Hepatocyte (in vitro differentiated cells): Measurements from ENCODE around the gene SLC26A6. TPM values are rescaled to one million over a fixed set of nuclear protein-coding genes. Genes with fewer than 3 reads are reported as not detected.

Experiments
- DNase-seq: peaks from one replicate; pipeline ENCODE4 v3.0.0-alpha.2; 2016; ENCODE audit warnings: low spot score
- H2AFZ ChIP-seq: fragments of 200-600 bp; sonication (generic); 2 replicates; pipeline ENCODE4 v1.6.0; 2016; ENCODE audit warnings: antibody characterized with exemption, mild to moderate bottlenecking
- H3K27ac ChIP-seq: fragments of 200-600 bp; sonication (generic); 2 replicates; pipeline ENCODE4 v1.5.1; 2016; ENCODE audit warnings: mild to moderate bottlenecking
- H3K27me3 ChIP-seq: fragments of 200-600 bp; sonication (generic); 2 replicates; pipeline ENCODE4 v1.6.1; 2016
- H3K36me3 ChIP-seq: fragments of 200-600 bp; sonication (generic); replicated peaks from 2 replicates; pipeline ENCODE4 v1.5.1; 2016; ENCODE audit warnings: low read depth; ENCODE audit not compliant: insufficient read depth
- H3K4me1 ChIP-seq: fragments of 200-600 bp; sonication (generic); 2 replicates; pipeline ENCODE4 v1.5.1; 2016; ENCODE audit warnings: mild to moderate bottlenecking, moderate library complexity; ENCODE audit not compliant: insufficient read depth
- H3K4me2 ChIP-seq: fragments of 200-600 bp; sonication (generic); 2 replicates; pipeline ENCODE4 v1.6.0; 2016
- H3K4me3 ChIP-seq: fragments of 200-600 bp; sonication (generic); 2 replicates; pipeline ENCODE4 v1.5.1; 2016; ENCODE audit warnings: mild to moderate bottlenecking
- H3K79me2 ChIP-seq: fragments of 200-600 bp; sonication (generic); 2 replicates; pipeline ENCODE4 v1.6.0; 2017; ENCODE audit warnings: mild to moderate bottlenecking
- H3K9me2 ChIP-seq: fragments of 200-600 bp; sonication (generic); replicated peaks from 2 replicates; pipeline ENCODE4 v1.6.0; 2017; ENCODE audit warnings: mild to moderate bottlenecking; ENCODE audit not compliant: insufficient read depth
- H3K9me3 ChIP-seq: fragments of 200-600 bp; sonication (generic); 2 replicates; pipeline ENCODE4 v1.5.1; 2016; ENCODE audit warnings: low read depth, mild to moderate bottlenecking
- H4K20me1 ChIP-seq: fragments of 200-600 bp; sonication (generic); 2 replicates; pipeline ENCODE4 v1.6.0; 2016; ENCODE audit warnings: mild to moderate bottlenecking; ENCODE audit not compliant: insufficient read depth, poor library complexity, severe bottlenecking
- EZH2 ChIP-seq: fragments of 200-600 bp; sonication (generic); IDR thresholded peaks from 2 replicates; pipeline ENCODE4 v1.6.1; 2016; ENCODE audit warnings: antibody characterized with exemption, mild to moderate bottlenecking, borderline replicate concordance
- EZH2phosphoT487 ChIP-seq: fragments of 200-600 bp; sonication (generic); IDR thresholded peaks from one replicate; pipeline ENCODE4 v1.6.1; 2018; ENCODE audit warnings: antibody characterized with exemption, mild to moderate bottlenecking, low read depth, moderate library complexity; ENCODE audit not compliant: unreplicated experiment, severe bottlenecking
- WGBS: methylation state at CpG from one replicate; pipeline ENCODE4 v1.1.6; 2016; ENCODE audit warnings: low lambda C conversion rate; ENCODE audit errors: missing lambda C conversion rate; 5-methylcytosine and 5-hydroxymethylcytosine counted together
- polyA plus RNA-seq: library from polyadenylated mRNA; unstranded; fragments of >200 nt; fragmentation: Nextera tagmentation; extraction: Ambion mirVana; gene quantifications from 2 replicates; pipeline ENCODE4 v1.2.1, GENCODE V29; 2016
- total RNA-seq: library from RNA; depleted of rRNA; stranded (reverse); fragments of >200 nt; gene quantifications from 2 replicates; pipeline ENCODE4 v1.2.3, GENCODE V29; 2014
- TF ChIP-seq, protein P1 (sequence below): fragments of 200-600 bp; sonication (generic); IDR thresholded peaks from 2 replicates; pipeline ENCODE4 v1.5.1; 2016; ENCODE audit warnings: antibody characterized with exemption, mild to moderate bottlenecking; ENCODE audit not compliant: poor library complexity

Gene SLC26A6
- total and polyA plus RNA-seq, 2 experiments from 2014 or later, result 53.7 to 56.6 TPM

- Histone ChIP-seq H3K4me3 (no peak overlapping the region), H3K9me2 (no peaks in the 10 kb centered on the region), H2AFZ (no peak overlapping the region), H3K9me3 (no peaks in the 10 kb centered on the region), H3K4me2 (peak overlapping the region; percentile 95), H3K36me3 (no peaks in the 10 kb centered on the region), H3K79me2 (no peaks in the 10 kb centered on the region), H3K4me1 (no peaks in the 10 kb centered on the region), H3K27me3 (no peaks in the 10 kb centered on the region), H3K27ac (peak overlapping the region; percentile 64), H4K20me1 (no peaks in the 10 kb centered on the region)
- DNase-seq, result no peak
- TF ChIP-seq EZH2 (no peak), EZH2phosphoT487 (no peak)
- TF ChIP-seq, protein P1, sequence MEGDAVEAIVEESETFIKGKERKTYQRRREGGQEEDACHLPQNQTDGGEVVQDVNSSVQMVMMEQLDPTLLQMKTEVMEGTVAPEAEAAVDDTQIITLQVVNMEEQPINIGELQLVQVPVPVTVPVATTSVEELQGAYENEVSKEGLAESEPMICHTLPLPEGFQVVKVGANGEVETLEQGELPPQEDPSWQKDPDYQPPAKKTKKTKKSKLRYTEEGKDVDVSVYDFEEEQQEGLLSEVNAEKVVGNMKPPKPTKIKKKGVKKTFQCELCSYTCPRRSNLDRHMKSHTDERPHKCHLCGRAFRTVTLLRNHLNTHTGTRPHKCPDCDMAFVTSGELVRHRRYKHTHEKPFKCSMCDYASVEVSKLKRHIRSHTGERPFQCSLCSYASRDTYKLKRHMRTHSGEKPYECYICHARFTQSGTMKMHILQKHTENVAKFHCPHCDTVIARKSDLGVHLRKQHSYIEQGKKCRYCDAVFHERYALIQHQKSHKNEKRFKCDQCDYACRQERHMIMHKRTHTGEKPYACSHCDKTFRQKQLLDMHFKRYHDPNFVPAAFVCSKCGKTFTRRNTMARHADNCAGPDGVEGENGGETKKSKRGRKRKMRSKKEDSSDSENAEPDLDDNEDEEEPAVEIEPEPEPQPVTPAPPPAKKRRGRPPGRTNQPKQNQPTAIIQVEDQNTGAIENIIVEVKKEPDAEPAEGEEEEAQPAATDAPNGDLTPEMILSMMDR, result no peak
- 58% methylated on average over 11 of the region's 11 CpGs for WGBS
Observed at GRCh38 chr3:48664313-48664644, 29.0 kb upstream of the SLC26A6 start.

DNA sequence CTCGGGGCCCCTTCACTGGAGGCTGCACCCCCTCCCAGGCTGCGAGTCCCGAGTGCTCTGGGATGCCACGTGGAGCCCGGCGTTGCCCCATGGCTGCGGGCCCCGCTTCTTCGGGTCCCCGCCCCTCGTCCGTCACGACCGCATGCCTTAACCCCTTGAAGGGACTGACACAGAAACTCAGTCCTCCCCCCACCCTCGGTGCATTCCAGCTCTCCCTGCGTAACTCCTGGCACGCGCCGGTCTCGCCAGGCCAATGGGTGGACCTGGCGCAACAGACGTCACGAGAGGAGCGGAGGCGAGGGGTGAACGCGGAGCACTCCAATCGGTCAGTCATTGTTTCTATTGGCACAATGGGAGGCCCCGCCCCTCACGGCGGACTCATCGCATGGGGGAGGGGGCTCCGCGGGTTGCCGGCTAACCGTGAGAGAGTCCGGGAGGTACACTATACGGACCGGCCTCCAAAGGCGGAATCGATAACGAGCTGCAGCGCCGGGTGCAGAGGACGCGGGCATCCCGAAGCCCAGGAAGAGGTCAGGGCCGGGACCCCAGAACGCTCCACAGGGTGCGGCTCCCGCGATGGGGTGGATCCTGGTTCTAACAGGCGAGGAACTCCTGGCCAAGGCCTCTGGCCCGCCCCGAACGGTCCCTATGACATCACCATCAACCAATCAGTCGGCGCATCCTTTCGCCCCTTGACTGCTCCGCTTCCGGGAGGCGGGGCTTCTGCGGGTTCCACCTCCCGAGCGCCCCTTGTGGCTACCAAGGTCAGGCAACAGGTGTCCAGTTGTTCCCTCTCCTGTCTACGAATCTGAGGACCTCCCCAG is 28.4 kb upstream of the SLC26A6 start:
- H3K4me2 ChIP-seq, result peak overlapping the region; percentile 95
- H3K9me3 ChIP-seq, result no peaks in the 10 kb centered on the region
- peak overlapping the region; percentile 36 for H3K4me3 ChIP-seq
- TF ChIP-seq, protein P1, result peak; percentile 75
- no peak for TF ChIP-seq EZH2phosphoT487
- no peaks in the 10 kb centered on the region for H3K4me1 ChIP-seq
- DNase-seq, result peak; percentile 98
- no peaks in the 10 kb centered on the region for H3K36me3 ChIP-seq
- peak overlapping the region; percentile 6 for H2AFZ ChIP-seq
- H3K27me3 ChIP-seq, result no peaks in the 10 kb centered on the region
- H3K79me2 ChIP-seq, result no peaks in the 10 kb centered on the region
- H4K20me1 ChIP-seq, result no peaks in the 10 kb centered on the region
- WGBS, result 1% methylated on average over 61 of the region's 66 CpGs
- H3K27ac ChIP-seq, result peak overlapping the region; percentile 87
- no peaks in the 10 kb centered on the region for H3K9me2 ChIP-seq

DNA sequence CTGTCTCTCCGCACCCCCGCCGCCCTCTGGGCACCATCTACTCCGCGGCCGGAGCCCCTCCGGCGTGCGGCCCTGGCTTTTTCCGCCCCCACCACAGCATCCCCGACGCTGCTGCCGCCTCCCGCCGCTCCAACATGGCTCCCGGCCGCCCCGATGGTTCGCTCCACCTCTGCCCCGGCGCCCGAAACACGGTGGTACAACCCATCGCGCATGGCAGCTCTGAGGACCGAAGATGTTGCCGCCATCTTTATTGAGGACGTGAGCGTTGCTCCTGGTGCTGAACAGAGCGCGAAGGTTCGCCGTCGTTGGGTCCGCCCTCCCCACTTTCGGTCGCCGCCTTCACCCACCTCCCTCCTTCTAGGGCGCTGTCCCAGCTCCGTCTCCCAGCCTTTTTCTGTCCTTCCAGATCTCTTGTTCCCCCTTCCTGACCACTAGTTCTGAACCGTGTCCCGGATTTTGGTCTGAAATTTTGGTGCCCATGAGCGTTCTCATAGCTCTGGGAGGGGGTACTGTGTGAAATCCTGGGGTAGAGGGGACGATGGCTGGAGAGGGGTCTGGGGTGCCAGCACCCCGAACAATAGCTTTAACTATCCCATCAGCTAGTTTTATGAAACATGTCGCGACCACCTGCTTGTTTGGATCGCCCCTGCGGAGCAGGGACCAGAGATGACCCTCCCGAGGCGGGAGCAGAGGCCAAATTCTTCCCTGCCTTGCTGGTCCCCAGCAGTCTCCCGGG is 27.7 kb upstream of the SLC26A6 start, which contains the start of gene CELSR3:
Gene CELSR3, minus strand, starts transcription at position 134 of the 736 bp plus-strand sequence. CDS start 252 bp downstream, outside the sequence.
- H3K9me2 ChIP-seq, result no peaks in the 10 kb centered on the region
- H3K36me3 ChIP-seq, result no peaks in the 10 kb centered on the region
- H3K27ac ChIP-seq, result peak within 1 kb of the TSS; percentile 87
- H3K4me2 ChIP-seq, result peak within 1 kb of the TSS; percentile 95
- H3K79me2 ChIP-seq, result no peaks in the 10 kb centered on the region
- no peaks in the 10 kb centered on the region for H3K9me3 ChIP-seq
- H3K4me1 ChIP-seq, result no peaks in the 10 kb centered on the region
- peak; percentile 91 for DNase-seq
- H3K4me3 ChIP-seq, result peak within 1 kb of the TSS; percentile 36
- no peaks in the 10 kb centered on the region for H3K27me3 ChIP-seq
- TF ChIP-seq, protein P1, result no peak
- TF ChIP-seq EZH2phosphoT487, result no peak
- no peak for TF ChIP-seq EZH2
- peak within 1 kb of the TSS; percentile 6 for H2AFZ ChIP-seq
- 2% methylated on average over 42 of the region's 52 CpGs for WGBS
- H4K20me1 ChIP-seq, result no peaks in the 10 kb centered on the region
